Neuronal stem cell (in vitro differentiated cells): ENCODE measurements around the gene VPS26B.

ENCODE experiments used
- DNase-seq: peaks from one replicate; pipeline ENCODE4 v3.0.0-alpha.2; 2013; ENCODE audit warnings: low spot score
- H2AFZ ChIP-seq: one replicate; pipeline ENCODE4 v1.6.1; 2013; ENCODE audit warnings: mild to moderate bottlenecking, low read length, inconsistent platforms
- H2AK5ac ChIP-seq: 2 replicates; pipeline ENCODE4 v1.6.1; 2013; ENCODE audit warnings: low read depth, mild to moderate bottlenecking, inconsistent platforms, low read length, moderate library complexity, mixed read lengths
- H2BK120ac ChIP-seq: 2 replicates; pipeline ENCODE4 v1.6.1; 2013; ENCODE audit warnings: low read depth, mild to moderate bottlenecking, inconsistent platforms, low read length, moderate library complexity, mixed read lengths
- H2BK12ac ChIP-seq: one replicate; pipeline ENCODE4 v1.6.1; 2013; ENCODE audit warnings: low read length, inconsistent platforms
- H2BK15ac ChIP-seq: 2 replicates; pipeline ENCODE4 v1.6.1; 2013; ENCODE audit warnings: mild to moderate bottlenecking, low read length, inconsistent platforms, mixed read lengths
- H2BK5ac ChIP-seq: one replicate; pipeline ENCODE4 v1.6.1; 2013; ENCODE audit warnings: inconsistent platforms, mild to moderate bottlenecking, low read length, moderate library complexity
- H3K14ac ChIP-seq: one replicate; pipeline ENCODE4 v1.6.1; 2013; ENCODE audit warnings: low read length, inconsistent platforms
- H3K18ac ChIP-seq: 2 replicates; pipeline ENCODE4 v1.6.1; 2013; ENCODE audit warnings: low read length, inconsistent platforms
- H3K23ac ChIP-seq: 2 replicates; pipeline ENCODE4 v1.6.1; 2013; ENCODE audit warnings: low read depth, mild to moderate bottlenecking, mixed read lengths, low read length, inconsistent platforms; ENCODE audit not compliant: poor library complexity
- H3K27ac ChIP-seq: replicated peaks from 3 replicates; pipeline ENCODE4 v1.5.1; 2013; ENCODE audit warnings: low read length, inconsistent platforms
- H3K27me3 ChIP-seq, 3 experiments: 2 replicates each; pipeline ENCODE4 v1.6.1; 2013; ENCODE audit warnings: low read length in 3 of 3, mild to moderate bottlenecking in 2 of 3, inconsistent platforms in 1 of 3, low read depth in 1 of 3, mixed read lengths in 1 of 3, moderate library complexity in 1 of 3; ENCODE audit not compliant: control insufficient read depth in 3 of 3, insufficient read depth in 3 of 3
- H3K36me3 ChIP-seq, 2 donors: replicated peaks in 1 of 2; 2 replicates each; pipeline ENCODE4 v1.6.1; 2013; ENCODE audit warnings: low read length in 2 of 2; ENCODE audit not compliant: control insufficient read depth in 2 of 2, insufficient read depth in 2 of 2
- H3K4ac ChIP-seq: 2 replicates; pipeline ENCODE4 v1.6.1; 2013; ENCODE audit warnings: inconsistent platforms, mild to moderate bottlenecking, low read length, moderate library complexity
- H3K4me1 ChIP-seq, 2 donors: 1 replicate in 1 of 2; 2 replicates in 1 of 2; pipeline ENCODE4 v1.6.1; 2013; ENCODE audit warnings: low read length in 2 of 2, low read depth in 1 of 2; ENCODE audit not compliant: control insufficient read depth in 2 of 2, insufficient read depth in 1 of 2
- H3K4me2 ChIP-seq: one replicate; pipeline ENCODE4 v1.6.1; 2013; ENCODE audit warnings: mild to moderate bottlenecking, low read length, inconsistent platforms; ENCODE audit not compliant: insufficient read depth, poor library complexity, severe bottlenecking
- H3K4me3 ChIP-seq, 2 donors: 2 replicates each; pipeline ENCODE4 v1.5.1; 2013; ENCODE audit warnings: low read length in 2 of 2, mild to moderate bottlenecking in 2 of 2, inconsistent platforms in 1 of 2, moderate library complexity in 1 of 2
- H3K79me1 ChIP-seq: one replicate; pipeline ENCODE4 v1.6.1; 2013; ENCODE audit warnings: low read depth, mild to moderate bottlenecking, inconsistent platforms, low read length, moderate library complexity
- H3K9ac ChIP-seq: one replicate; pipeline ENCODE4 v1.6.1; 2013; ENCODE audit warnings: mild to moderate bottlenecking, low read depth, low read length, inconsistent platforms; ENCODE audit not compliant: poor library complexity
- H3K9me3 ChIP-seq, 2 donors: replicated peaks in 1 of 2; 2 replicates each; pipeline versions ENCODE3 to v1.6.1; 2013; ENCODE audit warnings: low read length in 2 of 2, mild to moderate bottlenecking in 2 of 2, inconsistent platforms in 1 of 2, low read depth in 1 of 2, mixed read lengths in 1 of 2, moderate library complexity in 1 of 2; ENCODE audit not compliant: control insufficient read depth in 2 of 2, insufficient read depth in 1 of 2
- H4K8ac ChIP-seq: one replicate; pipeline ENCODE4 v1.6.1; 2013; ENCODE audit warnings: low read depth, mild to moderate bottlenecking, inconsistent platforms, low read length, moderate library complexity
- H4K91ac ChIP-seq: one replicate; pipeline ENCODE4 v1.6.1; 2013; ENCODE audit warnings: low read length, low read depth, mild to moderate bottlenecking, inconsistent platforms; ENCODE audit not compliant: poor library complexity
- WGBS, 2 donors: extraction: QIAGEN DNeasy Blood & Tissue Kit; methylation state at CpG; one replicate each; pipeline ENCODE4 v1.1.7; 2013; ENCODE audit warnings: missing lambda C conversion rate in 2 of 2, mixed read lengths in 1 of 2; ENCODE audit not compliant: insufficient read length in 2 of 2, insufficient replicate concordance in 1 of 2; ENCODE audit errors: extremely low coverage in 2 of 2; 5-methylcytosine and 5-hydroxymethylcytosine counted together

The VPS26B gene

DNA sequence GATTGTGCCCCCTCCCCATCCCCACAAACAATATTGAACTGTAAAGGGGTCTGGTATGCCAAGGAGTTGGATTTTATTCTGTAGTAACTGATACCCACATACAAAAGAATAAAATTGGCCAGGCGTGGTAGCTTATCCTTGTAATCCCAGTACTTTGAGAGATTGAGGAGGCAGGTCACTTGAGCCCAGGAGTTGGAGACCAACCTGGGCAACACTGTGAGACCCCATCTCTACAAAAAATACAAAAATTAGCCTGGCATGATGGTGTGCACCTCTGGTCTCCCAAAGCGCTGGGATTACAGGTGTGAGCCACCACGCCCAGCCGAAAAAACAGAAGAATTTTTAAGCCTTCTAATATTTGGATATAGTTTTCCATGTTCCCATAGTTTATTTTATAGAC lies 47.5 kb downstream of the VPS26B start:
- H3K79me1 ChIP-seq: no peaks in the 10 kb centered on the region
- WGBS, 2 donors: no CpG with 5 or more reads among the region's 4 CpGs
- peaks cover 16 to 57% (median 44%) of the 10 kb centered on the region in 3 experiments for H3K27me3 ChIP-seq
- no peak overlapping the region for H2BK120ac ChIP-seq
- H3K23ac ChIP-seq: no peak overlapping the region
- H3K4ac ChIP-seq: no peak overlapping the region
- no peaks in the 10 kb centered on the region for H3K9me3 ChIP-seq
- no peak overlapping the region for H3K14ac ChIP-seq
- no peaks in the 10 kb centered on the region for H3K36me3 ChIP-seq
- H3K18ac ChIP-seq: no peak overlapping the region
- no peak overlapping the region for H2BK12ac ChIP-seq
- H4K91ac ChIP-seq: no peak overlapping the region
- no peak overlapping the region for H2BK5ac ChIP-seq
- DNase-seq: no peak
- no peak overlapping the region for H2AK5ac ChIP-seq
- H4K8ac ChIP-seq: no peak overlapping the region
- H2AFZ ChIP-seq: no peak overlapping the region
- H2BK15ac ChIP-seq: no peak overlapping the region
- H3K4me1 ChIP-seq: peaks cover 4 to 27% of the 10 kb centered on the region in 2 donors
- H3K27ac ChIP-seq: no peak overlapping the region
- H3K4me2 ChIP-seq: no peak overlapping the region
- H3K4me3 ChIP-seq: no peak overlapping the region
- H3K9ac ChIP-seq: no peak overlapping the region

DNA sequence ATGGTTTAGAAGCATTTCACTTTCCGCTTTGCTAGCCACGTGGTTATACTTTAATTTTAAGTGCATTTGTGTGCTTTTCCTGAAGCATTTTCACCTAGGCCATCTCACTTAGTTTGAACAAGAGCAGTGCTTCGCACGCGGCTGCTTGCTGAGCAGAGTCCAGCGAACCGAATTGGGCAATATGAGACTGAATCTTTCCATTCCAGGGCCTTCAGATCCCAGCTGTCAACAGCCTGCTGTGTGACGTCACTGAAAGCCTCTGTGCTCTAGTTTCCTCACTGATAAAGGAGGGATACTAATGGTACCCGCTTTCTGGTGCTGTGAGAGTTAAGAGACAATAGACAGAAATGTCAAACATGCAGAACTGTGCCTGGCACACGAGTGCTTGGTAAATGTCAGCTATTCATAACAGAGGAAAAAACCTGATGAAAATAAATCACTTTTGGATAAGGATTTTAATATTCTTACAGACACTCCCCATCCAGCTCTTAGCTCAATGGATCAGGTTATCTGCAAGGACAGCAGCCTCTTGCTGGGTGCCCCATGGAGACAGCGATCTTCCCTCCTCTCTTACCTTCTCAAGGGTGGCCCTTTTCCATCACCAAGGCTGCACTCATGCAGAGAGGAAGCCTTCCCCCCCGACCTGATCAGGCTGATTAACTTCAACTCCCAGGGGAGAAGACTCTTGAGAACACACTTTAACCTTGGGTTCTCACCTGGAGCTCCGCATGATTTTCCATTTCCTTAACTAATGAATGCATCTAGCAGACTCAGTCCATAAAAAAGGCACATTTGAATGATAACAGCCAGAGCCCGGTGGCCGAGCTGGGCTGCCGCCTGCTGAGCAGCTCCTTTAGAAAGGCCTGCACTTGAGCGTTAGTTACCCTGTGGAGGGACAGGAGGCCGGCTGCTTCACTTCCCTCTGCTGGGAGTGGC lies 48.2 kb downstream of the VPS26B start:
- Histone ChIP-seq H2BK5ac (no peak overlapping the region), H4K8ac (no peak overlapping the region), H3K23ac (no peak overlapping the region), H2BK15ac (no peak overlapping the region), H3K18ac (no peak overlapping the region), H3K27ac (no peak overlapping the region), H3K4me2 (no peak overlapping the region), H4K91ac (no peak overlapping the region), H3K9me3 (peaks cover 0 to 3% of the 10 kb centered on the region in 2 donors), H3K27me3 (peaks cover 21 to 63% (median 51%) of the 10 kb centered on the region in 3 experiments), H2AFZ (no peak overlapping the region), H2AK5ac (no peak overlapping the region), H3K36me3 (no peaks in the 10 kb centered on the region), H2BK12ac (no peak overlapping the region), H3K9ac (no peak overlapping the region), H2BK120ac (no peak overlapping the region), H3K4me3 (no peak overlapping the region), H3K4me1 (peaks cover 5 to 22% of the 10 kb centered on the region in 2 donors), H3K4ac (no peak overlapping the region), H3K14ac (no peak overlapping the region), H3K79me1 (no peaks in the 10 kb centered on the region)
- no CpG with 5 or more reads among the region's 18 CpGs for WGBS, 2 donors
- no peak for DNase-seq

DNA sequence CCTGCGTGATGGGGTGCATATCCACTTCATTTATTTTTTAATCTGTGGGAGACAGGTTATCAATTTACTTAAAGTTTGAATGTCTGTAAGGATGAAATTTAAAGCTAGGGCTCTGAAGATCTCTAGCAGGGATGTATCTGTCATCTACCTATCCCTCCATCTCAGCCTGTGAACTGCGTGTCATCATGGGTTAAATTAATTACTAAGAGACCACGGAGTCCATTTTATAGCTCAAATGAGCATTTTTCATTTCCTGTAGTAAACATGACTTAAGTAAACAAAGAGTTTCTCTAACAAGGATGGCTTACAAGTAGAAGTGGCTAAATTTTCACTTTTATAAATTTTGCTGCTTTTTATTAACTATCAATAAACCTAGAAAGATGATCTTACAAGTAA lies 48.8 kb downstream of the VPS26B start:
- Histone ChIP-seq H3K14ac (no peak overlapping the region), H3K27ac (no peak overlapping the region), H3K79me1 (no peaks in the 10 kb centered on the region), H3K23ac (no peak overlapping the region), H2BK120ac (no peak overlapping the region), H2BK5ac (no peak overlapping the region), H3K18ac (no peak overlapping the region), H3K9me3 (peaks cover 0 to 10% of the 10 kb centered on the region in 2 donors), H3K9ac (no peak overlapping the region), H4K8ac (no peak overlapping the region), H2BK15ac (no peak overlapping the region), H3K4me1 (peaks cover 2 to 22% of the 10 kb centered on the region in 2 donors), H3K27me3 (peaks cover 25 to 70% (median 58%) of the 10 kb centered on the region in 3 experiments), H3K36me3 (no peaks in the 10 kb centered on the region), H3K4me2 (no peak overlapping the region), H2AFZ (no peak overlapping the region), H2BK12ac (no peak overlapping the region), H4K91ac (no peak overlapping the region), H3K4me3 (no peak overlapping the region), H3K4ac (no peak overlapping the region), H2AK5ac (no peak overlapping the region)
- no peak for DNase-seq
- WGBS, 2 donors: no CpG with 5 or more reads among the region's 3 CpGs

DNA sequence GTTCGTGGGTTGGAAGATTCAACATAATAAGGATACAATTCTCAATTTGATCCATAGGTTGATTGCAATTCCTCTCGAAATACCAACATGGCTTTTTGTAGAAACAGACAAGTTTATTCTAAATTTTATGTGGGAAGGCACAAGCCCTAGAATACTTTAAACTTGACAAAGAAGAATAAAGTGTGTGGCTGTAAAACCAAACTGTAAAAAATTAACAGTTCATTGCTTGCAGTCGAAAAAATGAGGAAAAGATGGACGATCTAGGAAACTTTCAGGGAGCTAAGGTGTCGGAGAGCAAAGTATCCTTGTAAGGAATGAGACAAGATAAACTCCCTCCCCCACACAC lies 50.7 kb downstream of the VPS26B start:
- no peak for DNase-seq
- no peak overlapping the region for H3K23ac ChIP-seq
- no peak overlapping the region for H4K91ac ChIP-seq
- no peak overlapping the region for H2BK5ac ChIP-seq
- no peak overlapping the region for H2BK120ac ChIP-seq
- H2AK5ac ChIP-seq: no peak overlapping the region
- no peak overlapping the region for H3K18ac ChIP-seq
- H3K9ac ChIP-seq: no peak overlapping the region
- no peak overlapping the region for H3K4me3 ChIP-seq
- no peak overlapping the region for H3K14ac ChIP-seq
- no peak overlapping the region for H2AFZ ChIP-seq
- no CpG with 5 or more reads among the region's 5 CpGs for WGBS, 2 donors
- no peaks in the 10 kb centered on the region for H3K36me3 ChIP-seq
- H3K79me1 ChIP-seq: no peaks in the 10 kb centered on the region
- no peak overlapping the region for H3K4me2 ChIP-seq
- no peak overlapping the region for H3K4ac ChIP-seq
- H2BK15ac ChIP-seq: no peak overlapping the region
- H3K27me3 ChIP-seq: peaks cover 25 to 86% (median 58%) of the 10 kb centered on the region in 3 experiments
- H3K4me1 ChIP-seq: peaks cover 2 to 22% of the 10 kb centered on the region in 2 donors
- no peak overlapping the region for H3K27ac ChIP-seq
- peaks cover 2 to 15% of the 10 kb centered on the region in 2 donors for H3K9me3 ChIP-seq
- H2BK12ac ChIP-seq: no peak overlapping the region
- H4K8ac ChIP-seq: no peak overlapping the region
